ENCODE data around the gene PIEZO2.

- TF ChIP-seq CTCF (IDR thresholded peaks at IDR 0.05) (no peak), POLR2AphosphoS5 (IDR thresholded peaks at IDR 0.05) (no peak), POLR2A (IDR thresholded peaks at IDR 0.05) (no peak)
These were observed 34.7 kb downstream of the PIEZO2 start for GRCh38 chr18:11114653-11115052.

Measured in breast epithelium (tissue), 3 donors.